ENCODE measurements around the gene KCNQ4.

KCNQ4 gene

DNA sequence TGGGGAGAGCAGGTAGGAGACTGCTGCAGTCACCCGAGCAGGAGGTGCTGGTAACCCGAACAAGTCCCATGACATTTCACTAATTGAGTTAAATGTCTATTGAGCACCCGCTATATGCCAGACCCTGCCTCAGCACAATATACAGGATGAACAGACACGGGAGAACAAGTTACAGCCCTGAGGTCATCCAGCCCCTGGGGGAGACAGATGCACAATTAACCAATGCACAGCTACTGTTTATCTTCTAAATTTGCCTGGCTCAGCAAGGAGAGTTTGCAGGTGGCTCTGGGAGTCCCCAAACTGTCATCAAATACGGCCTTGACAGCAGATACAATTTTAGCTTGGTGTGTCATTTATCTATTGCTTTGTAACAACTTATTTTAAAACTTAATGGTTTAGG, 60.5 kb downstream of the KCNQ4 start:
- DNase-seq: no peak

DNA sequence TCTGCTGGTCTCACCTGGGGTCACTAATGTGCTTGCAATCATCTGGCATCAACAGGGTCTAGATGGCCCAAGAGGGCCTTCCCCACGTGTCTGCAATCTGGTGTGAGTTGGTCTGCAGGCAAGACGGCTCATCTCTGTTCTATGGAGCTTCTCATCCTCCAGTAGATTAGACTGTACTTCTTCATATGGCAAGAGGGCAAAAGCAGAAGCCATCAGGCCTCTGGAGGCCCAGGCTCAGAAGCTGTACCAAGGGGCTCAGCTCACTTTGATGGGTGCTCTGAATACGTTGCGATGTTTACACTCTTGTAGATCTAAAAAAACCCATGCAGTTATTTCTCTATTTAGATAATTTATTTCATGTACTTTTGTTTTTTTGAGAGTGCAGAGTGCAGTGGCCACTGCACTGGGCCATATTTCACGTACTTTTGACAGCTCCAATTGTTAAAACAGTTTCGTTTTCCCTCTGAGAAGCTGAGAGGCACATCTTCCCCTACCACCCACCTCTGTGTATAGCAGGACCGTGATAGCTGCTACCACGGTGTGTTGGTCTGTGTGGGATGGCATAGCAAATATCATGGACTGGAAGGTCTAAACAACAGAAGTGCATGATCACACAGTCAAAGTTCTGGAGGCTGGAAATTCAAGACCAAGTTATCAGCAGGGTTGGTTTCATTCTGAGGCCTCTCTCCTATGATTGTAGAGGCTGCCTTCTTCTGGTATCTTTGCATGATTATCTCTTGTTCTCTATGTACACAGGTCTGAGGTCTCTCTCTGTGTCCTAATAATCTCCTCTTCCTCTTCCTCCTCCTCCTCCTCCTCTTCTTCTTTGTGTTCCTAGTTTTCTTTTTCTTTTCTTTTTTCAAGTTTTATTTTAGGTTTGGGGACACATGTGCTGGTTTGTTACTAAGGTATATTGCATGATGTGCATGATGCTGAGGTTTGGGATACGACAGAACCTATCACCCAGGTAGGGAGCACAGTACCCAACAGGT, 61.6 kb downstream of the KCNQ4 start:
- DNase-seq: no peak

DNA sequence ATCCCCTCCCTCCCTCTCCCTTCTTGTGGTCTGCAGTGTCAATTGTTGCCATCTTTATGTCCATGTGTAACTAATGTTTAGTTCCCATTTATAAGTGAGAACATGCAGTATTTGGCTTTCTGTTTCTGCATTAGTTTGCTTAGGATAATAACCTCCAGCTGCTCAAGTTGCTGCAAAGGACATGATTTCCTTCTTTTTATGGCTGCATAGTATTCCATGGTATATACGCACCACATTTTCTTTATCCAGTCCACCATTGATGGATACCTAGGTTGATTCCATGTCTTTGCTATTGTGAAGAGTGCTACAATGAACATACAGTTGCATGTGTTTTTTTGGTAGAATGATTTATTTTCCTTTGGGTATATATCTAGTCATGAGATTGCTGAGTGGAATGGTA, 62.3 kb downstream of the KCNQ4 start:
- no peak for DNase-seq

DNA sequence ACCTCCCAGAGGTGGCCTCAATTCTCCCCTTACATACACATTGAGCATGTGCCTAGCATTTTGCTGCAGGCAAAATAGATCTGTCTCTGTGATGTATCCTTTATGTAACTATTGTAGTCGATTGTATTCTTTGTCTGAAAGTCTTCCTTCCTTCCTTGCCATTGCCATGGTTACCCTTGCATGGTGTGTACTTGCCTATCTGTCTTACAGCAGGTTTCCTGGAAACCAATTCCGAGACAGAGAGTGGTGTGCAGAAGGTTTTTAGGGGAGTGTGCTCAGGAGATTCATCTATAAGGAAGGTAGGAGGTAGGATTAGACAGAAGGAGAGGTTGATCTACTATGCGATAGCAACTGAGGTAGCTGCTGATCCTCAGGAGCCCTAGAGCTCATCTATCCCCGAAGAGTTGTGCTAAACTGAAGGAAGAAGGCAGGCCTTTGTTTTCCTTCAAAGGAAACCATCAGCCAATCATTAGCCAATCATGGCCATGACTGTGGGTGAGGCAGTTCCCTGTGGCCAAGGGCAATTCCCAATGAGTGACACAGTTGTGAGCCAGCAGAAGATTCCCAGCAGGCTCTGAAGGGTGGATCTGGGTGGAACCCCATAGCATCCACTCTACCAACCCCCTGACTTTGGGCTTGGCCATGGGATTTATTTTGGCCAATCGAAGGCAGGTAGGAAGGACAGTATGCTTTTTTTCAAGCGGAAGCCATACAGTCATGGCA, 63.6 kb downstream of the KCNQ4 start:
- no peak for DNase-seq

- no peak for DNase-seq
Measured at GRCh38 chr1:40848530-40849189, 65.1 kb downstream of the KCNQ4 start.

- DNase-seq: peak; percentile 76
Measured at GRCh38 chr1:40849801-40850592, 66.4 kb downstream of the KCNQ4 start.

DNA sequence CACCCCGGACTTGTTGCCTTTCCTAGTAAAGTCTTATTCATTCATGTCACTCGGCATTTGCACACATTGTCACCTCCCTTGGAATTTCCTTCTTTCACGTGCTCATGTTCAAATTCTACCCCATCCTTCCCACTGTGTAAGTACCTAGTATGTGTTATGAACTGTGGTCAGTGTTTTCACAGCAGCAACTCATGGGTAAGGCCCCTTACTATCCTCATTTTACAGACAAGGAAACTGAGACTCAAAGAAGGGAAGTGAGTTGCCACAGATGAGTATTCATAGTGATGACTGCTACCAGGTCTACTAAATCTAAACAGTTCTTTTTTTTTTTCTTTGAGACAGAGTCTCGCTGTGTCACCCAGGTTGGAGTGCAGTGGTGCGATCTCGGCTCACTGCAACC, 68.1 kb downstream of the KCNQ4 start:
- DNase-seq: no peak

GRCh38 chr1:40853113-40853884, 69.7 kb downstream of the KCNQ4 start:
- DNase-seq: no peak

- DNase-seq: no peak
Measured at GRCh38 chr1:40853885-40854170, 70.2 kb downstream of the KCNQ4 start.

- no peak for DNase-seq
Measured at GRCh38 chr1:40855513-40855912, 71.9 kb downstream of the KCNQ4 start.

DNA sequence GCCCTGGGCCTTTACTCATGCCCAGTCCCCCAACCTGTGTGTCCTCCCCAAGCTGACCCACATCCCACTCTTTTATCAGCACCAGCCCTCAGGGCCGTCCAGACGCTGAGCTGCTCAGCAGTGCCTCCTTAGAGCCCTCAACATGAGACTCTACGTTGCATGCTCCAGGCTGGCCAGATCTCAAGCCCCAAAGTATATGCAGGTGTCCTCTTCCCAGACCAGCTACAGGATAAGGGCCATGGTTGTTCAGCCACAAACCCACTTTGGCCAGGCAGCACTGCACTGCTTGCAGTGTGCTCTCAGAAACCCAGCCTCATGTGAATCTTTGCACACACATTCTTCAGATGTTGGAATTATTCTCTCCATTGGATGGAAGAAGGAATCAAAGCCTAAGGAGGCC, 72.5 kb downstream of the KCNQ4 start:
- DNase-seq: no peak

GRCh38 chr1:40856656-40857302, 73.2 kb downstream of the KCNQ4 start:
- DNase-seq: no peak

- no peak for DNase-seq
Measured at GRCh38 chr1:40857737-40858136, 74.2 kb downstream of the KCNQ4 start.

DNA sequence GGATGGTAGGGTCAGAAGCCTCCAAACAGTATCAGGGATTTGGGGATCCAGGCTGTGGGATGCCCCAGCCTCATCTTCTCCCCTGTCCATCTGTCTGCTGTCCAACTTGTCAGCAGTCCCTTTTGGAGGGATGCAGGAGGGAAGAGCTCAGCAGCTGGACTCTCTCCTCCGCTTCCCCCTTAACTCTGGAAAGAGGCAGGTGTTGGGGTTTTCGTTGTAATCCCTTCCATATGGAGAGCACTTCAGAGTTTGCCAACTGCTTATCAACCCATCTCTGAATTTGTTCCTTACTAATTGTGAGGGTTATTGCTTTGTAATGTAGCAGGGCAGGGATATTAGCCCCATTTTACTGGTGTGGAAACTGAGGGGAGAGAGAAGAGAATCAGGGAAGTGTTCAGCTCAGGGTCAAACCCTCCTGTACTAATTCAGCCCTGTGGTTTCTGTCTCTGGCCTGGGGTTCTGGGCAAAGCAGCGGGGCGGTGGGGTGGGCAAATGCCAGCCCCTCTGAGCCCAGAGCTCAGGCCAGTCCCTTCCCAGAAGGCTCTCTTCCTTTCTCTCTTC, 75.3 kb downstream of the KCNQ4 start:
- DNase-seq: no peak

DNA sequence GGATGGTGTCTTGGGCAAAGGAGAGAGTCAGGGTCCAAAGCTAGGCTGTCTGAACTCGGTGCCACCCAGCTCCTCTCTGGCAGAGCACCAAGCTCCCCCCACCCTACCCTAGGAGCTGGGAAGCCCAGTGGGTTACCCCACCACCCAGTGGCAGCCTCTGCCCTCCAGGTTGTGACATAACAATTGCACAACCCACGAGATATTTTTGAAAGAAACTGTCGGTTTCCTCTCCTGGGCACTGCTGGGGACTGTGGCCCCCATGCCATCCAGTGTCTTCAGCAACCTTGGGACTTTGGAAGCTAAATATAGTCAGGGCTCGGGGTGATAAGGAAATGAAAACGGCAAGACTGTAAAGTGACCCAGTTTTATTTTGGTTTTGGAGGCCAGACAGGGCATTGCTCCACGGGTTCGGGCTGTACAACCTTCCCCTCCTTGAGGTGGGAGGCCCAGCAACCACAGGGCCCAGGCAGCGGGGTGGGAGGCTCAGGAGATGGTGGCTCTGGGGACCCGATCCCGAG, 77.2 kb downstream of the KCNQ4 start:
- DNase-seq: no peak

DNA sequence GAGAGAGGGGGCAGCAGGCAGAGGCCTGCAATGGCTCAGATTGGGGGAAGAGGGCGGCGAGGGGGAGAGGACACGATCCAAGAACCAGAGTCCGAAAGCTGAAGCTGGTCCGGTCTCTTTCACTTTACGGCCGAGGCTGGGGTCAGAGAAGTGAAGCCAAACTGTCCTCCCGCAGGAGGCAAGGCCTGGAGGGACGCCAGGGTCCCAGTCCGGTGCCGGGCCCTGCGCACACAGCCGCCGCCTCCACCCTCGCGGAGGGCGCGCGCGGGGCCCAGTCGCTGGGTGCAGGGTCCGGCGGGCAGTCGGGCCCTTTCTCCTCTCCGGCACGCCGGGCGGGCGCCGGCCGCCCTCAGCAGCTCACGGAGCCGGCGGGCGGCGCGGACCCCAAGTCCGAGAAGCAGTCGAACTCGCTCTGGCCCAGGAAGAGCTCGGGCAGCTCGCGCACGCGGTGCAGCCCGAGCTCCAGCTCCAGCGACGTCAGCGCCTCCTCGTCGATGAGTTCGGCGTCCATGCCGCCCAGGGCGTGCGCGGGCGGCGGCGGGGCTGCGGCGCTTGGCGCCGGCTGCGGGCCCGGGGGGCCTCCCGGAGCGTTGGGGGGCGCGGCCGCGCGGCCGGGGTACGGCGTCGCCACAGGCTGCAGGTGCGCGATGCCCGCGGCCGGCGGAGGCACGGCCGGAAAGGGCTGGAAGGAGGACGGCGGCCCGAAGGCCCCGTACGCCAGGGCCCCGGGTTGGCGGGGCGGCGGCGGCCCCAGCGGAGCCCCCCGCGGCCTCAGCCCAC, 77.8 kb downstream of the KCNQ4 start:
- DNase-seq: peak; percentile 52

DNA sequence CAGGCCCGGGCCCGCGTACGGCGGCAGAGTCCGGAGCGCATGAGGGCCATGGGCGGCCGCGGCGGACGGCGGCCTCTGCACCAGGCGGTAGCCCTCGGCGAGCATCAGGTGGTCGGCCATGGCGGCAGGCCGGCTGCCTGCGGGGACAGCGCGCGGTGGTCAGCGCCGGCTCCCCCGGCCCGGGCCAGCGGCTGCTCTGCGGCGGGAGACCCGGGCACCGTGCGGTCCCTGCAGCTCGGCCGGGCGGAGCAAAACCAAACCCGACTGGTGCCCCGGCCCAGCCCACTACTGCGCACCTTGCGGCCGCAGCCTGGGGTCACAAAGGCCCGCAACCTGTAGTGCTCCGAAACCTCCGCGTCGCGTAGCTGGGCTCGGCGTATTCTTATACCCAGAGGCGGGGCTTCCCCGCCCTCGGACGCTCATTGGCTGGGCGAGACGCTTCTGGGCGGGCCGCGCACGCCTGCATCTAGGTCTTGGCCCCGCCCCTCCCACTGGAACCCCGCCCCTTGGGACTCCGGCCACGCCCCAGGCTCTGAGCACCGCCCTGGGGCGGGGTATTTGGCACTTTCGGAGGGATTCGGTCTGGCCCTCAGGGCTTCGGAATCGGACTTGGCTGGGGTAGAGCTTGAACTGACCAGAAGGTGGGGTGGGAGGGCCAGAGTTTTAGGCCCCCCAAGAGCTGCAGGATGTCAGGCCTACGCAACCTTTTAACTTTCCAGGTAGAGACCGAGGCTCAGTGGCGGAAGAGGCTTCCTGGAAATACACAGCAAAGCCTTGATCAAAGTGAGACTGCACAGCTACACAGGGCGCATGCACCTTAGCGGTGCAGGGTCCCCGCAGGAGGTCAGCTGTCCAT, 78.6 kb downstream of the KCNQ4 start, which contains the start of gene CITED4:
Gene CITED4 (minus strand): TSS at position 356 of the 856 bp plus-strand sequence. CDS start 236 bp downstream, at position 120.
- DNase-seq: peak; percentile 95

- DNase-seq: no peak
Measured at GRCh38 chr1:40868051-40868723, 84.6 kb downstream of the KCNQ4 start.

Measured in activated naive CD4-positive, alpha-beta T cell treated with anti-CD3 and anti-CD28 coated beads, Interleukin-2, amount 50 U/mL, for 16 hours (primary cell).